Neural crest cell (in vitro differentiated cells): ENCODE data around the gene MRPS25. TPM values are rescaled to one million over a fixed set of nuclear protein-coding genes. Genes with fewer than 3 reads are reported as not detected.

Experiments used
- DNase-seq: peaks from one replicate; pipeline ENCODE4 v3.0.0; 2021; ENCODE audit warnings: low read depth, mixed read lengths, low spot score
- H3K27ac Mint-ChIP-seq: one replicate; pipeline ENCODE4 v1.8.0; 2021; ENCODE audit warnings: mild to moderate bottlenecking, mixed read lengths; ENCODE audit not compliant: unreplicated experiment
- H3K27me3 Mint-ChIP-seq: 2 replicates; pipeline ENCODE4 v1.8.0; 2021; ENCODE audit warnings: low read depth, mild to moderate bottlenecking, mixed read lengths
- H3K36me3 Mint-ChIP-seq: 2 replicates; pipeline ENCODE4 v1.8.0; 2021; ENCODE audit warnings: low read depth, mild to moderate bottlenecking, mixed read lengths
- H3K4me1 Mint-ChIP-seq: 2 replicates; pipeline ENCODE4 v1.8.0; 2021; ENCODE audit warnings: mixed read lengths
- H3K4me3 Mint-ChIP-seq: one replicate; pipeline ENCODE4 v1.8.0; 2021; ENCODE audit warnings: mild to moderate bottlenecking, mixed read lengths
- H3K9me3 Mint-ChIP-seq: 2 replicates; pipeline ENCODE4 v1.8.0; 2021; ENCODE audit warnings: mixed read lengths
- CTCF ChIP-seq: fragments of 200-600 bp; sonication (generic); conservative IDR thresholded peaks from 2 replicates; pipeline ENCODE4 v1.5.0; 2021; ENCODE audit warnings: antibody characterized with exemption, mild to moderate bottlenecking
- total RNA-seq: library from RNA; stranded (reverse); gene quantifications from 2 replicates; pipeline ENCODE4 v1.2.1, GENCODE V29; 2021

The MRPS25 gene
- total RNA-seq, 1 donor from 2014 or later: 60.9 TPM

DNA sequence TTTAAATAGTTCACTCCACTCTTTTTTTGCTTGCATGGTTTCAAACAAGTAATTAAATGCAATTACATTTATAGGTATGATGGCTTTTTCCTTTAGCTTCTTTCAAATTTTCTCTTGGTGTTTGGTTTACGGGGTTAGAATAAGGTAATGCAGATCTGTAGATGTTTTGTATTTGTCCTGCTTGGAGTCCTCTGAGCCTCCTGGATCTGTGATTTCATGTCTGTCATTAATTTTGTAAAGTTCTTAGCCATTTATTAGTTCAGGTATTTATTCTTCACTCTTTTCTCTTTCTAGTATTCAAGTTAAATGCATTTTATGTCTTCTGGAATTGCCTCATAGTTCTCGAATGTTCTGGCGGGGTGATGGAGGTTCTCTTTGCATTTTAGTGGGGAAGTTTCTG is 1.4 kb upstream of the MRPS25 start:
- DNase-seq: no peak
- Mint-ChIP-seq H3K27me3 (no peaks in the 10 kb centered on the region), H3K36me3 (peaks cover 19% of the 10 kb centered on the region), H3K4me1 (peaks cover 30% of the 10 kb centered on the region), H3K27ac (no peak overlapping the region), H3K9me3 (no peaks in the 10 kb centered on the region), H3K4me3 (peak overlapping the region; percentile 98)
- no peak for TF ChIP-seq CTCF

DNA sequence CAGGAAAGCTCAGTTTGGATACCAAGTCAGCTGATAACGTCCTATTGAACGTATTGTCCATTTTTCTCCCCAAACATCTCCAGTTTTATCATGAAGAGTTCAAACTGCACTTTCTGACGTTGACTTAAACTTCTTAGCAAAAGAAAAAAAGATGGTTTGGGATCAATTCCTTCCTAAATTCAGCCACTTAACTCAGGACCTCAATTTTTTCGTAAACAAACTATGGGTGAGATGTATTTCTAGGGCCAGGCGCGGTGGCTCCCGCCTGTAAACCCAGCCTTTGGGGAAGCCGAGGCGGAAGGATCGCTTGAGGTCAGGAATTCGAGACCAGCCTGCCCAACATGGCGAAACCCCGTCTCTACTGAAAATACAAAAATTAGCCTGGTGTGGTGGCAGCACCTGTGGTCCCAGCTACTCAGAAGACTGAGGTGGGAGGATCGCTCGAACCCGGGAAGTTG is 464 bp upstream of the MRPS25 start:
- H3K4me1 Mint-ChIP-seq: peaks cover 30% of the 10 kb centered on the region
- TF ChIP-seq CTCF: no peak
- no peak overlapping the region for H3K27ac Mint-ChIP-seq
- H3K4me3 Mint-ChIP-seq: peak overlapping the region; percentile 98
- no peak for DNase-seq
- no peaks in the 10 kb centered on the region for H3K9me3 Mint-ChIP-seq
- H3K27me3 Mint-ChIP-seq: no peaks in the 10 kb centered on the region
- H3K36me3 Mint-ChIP-seq: peaks cover 21% of the 10 kb centered on the region

- DNase-seq: no peak
- TF ChIP-seq CTCF: no peak
- Mint-ChIP-seq H3K36me3 (peaks cover 23% of the 10 kb centered on the region), H3K27ac (peak overlapping the region; percentile 81), H3K9me3 (no peaks in the 10 kb centered on the region), H3K4me3 (peak overlapping the region; percentile 97), H3K4me1 (peaks cover 30% of the 10 kb centered on the region), H3K27me3 (no peaks in the 10 kb centered on the region)
Observed at GRCh38 chr3:15064299-15064834, 748 bp downstream of the MRPS25 start.

- Mint-ChIP-seq H3K27me3 (no peaks in the 10 kb centered on the region), H3K36me3 (peaks cover 23% of the 10 kb centered on the region), H3K27ac (no peak overlapping the region), H3K4me3 (peak overlapping the region; percentile 97), H3K9me3 (no peaks in the 10 kb centered on the region), H3K4me1 (peaks cover 30% of the 10 kb centered on the region)
- no peak for DNase-seq
- no peak for TF ChIP-seq CTCF
Observed at GRCh38 chr3:15063656-15064286, 1.3 kb downstream of the MRPS25 start.

GRCh38 chr3:15063238-15063637 is 1.9 kb downstream of the MRPS25 start:
- H3K4me3 Mint-ChIP-seq: peak overlapping the region; percentile 97
- peaks cover 30% of the 10 kb centered on the region for H3K4me1 Mint-ChIP-seq
- no peak for DNase-seq
- H3K27me3 Mint-ChIP-seq: no peaks in the 10 kb centered on the region
- no peak for TF ChIP-seq CTCF
- no peak overlapping the region for H3K27ac Mint-ChIP-seq
- H3K9me3 Mint-ChIP-seq: no peaks in the 10 kb centered on the region
- H3K36me3 Mint-ChIP-seq: peaks cover 28% of the 10 kb centered on the region
